Endothelial cell of umbilical vein (primary cell): ENCODE measurements around the gene TOM1L2. TPM values are rescaled to one million over a fixed set of nuclear protein-coding genes. Genes with fewer than 3 reads are reported as not detected.

Experiments used
- BruUV-seq: library from RNA; stranded (reverse); fragments of 400-500 nt; replicated peaks from 2 replicates; lab custom pipeline; 2021; lab: Mats Ljungman, UMichigan
- CTCF ChIA-PET: fragments of 300-600, 350-600 bp; sonication (Branson Sonifier 250); formaldehyde crosslinking; loops from one replicate; lab custom pipeline; 2021; ENCODE audit warnings: antibody characterized with exemption, inconsistent platforms; lab: Charles Lee
- POLR2A ChIA-PET: fragments of 300-600, 350-600 bp; sonication (Branson Sonifier 250); formaldehyde crosslinking; loops from one replicate; lab custom pipeline; 2021; ENCODE audit warnings: antibody characterized with exemption, inconsistent platforms; lab: Charles Lee
- DNase-seq: peaks from one replicate; pipeline ENCODE4 v3.0.0-alpha.2; 2011; ENCODE audit warnings: low read depth, low spot score
- FAIRE-seq: peaks from 2 replicates; lab custom pipeline; 2011; peaks lifted over from hg19 to GRCh38; lab: Jason Lieb, UNC
- H2AFZ ChIP-seq: 2 replicates; pipeline ENCODE4 v1.6.0; 2012; ENCODE audit warnings: low read depth, low read length, control low read depth, inconsistent platforms
- H3K27ac ChIP-seq: 2 replicates; pipeline ENCODE4 v1.5.1; 2011; ENCODE audit warnings: low read depth, mild to moderate bottlenecking, control low read depth, low read length, moderate library complexity; ENCODE audit not compliant: insufficient read depth
- H3K27me3 ChIP-seq, 2 experiments: 2 replicates each; pipeline versions ENCODE4 v1.6.0 to v1.6.1; 2011; ENCODE audit warnings: low read length in 2 of 2, mixed read lengths in 1 of 2; ENCODE audit not compliant: control insufficient read depth in 2 of 2, insufficient read depth in 2 of 2
- H3K36me3 ChIP-seq, 2 experiments: 2 replicates in 1 of 2; 3 replicates in 1 of 2; pipeline ENCODE4 v1.5.1; 2011; ENCODE audit warnings: low read length in 2 of 2, mild to moderate bottlenecking in 1 of 2, moderate library complexity in 1 of 2; ENCODE audit not compliant: control insufficient read depth in 2 of 2, insufficient read depth in 2 of 2; ENCODE audit errors: extremely low read depth in 1 of 2
- H3K4me1 ChIP-seq: 3 replicates; pipeline ENCODE4 v1.5.1; 2011; ENCODE audit warnings: mild to moderate bottlenecking, low read length; ENCODE audit not compliant: control insufficient read depth, insufficient read depth; ENCODE audit errors: extremely low read depth
- H3K4me2 ChIP-seq: 2 replicates; pipeline ENCODE4 v1.6.1; 2011; ENCODE audit warnings: low read length, control low read depth, mixed read lengths; ENCODE audit not compliant: insufficient read depth
- H3K4me3 ChIP-seq, 3 experiments: fragments of 200-600 bp in 1 of 3; sonication (generic), shearing (Covaris generic) in 1 of 3; replicated peaks in 1 of 3; 2 replicates each; pipeline ENCODE4 v1.5.1; 2011 to 2016; ENCODE audit warnings: control low read depth in 3 of 3, low read length in 3 of 3, mild to moderate bottlenecking in 2 of 3, inconsistent platforms in 1 of 3, low read depth in 1 of 3, moderate library complexity in 1 of 3; ENCODE audit not compliant: insufficient read depth in 1 of 3
- H3K79me2 ChIP-seq: 2 replicates; pipeline ENCODE4 v1.6.0; 2012; ENCODE audit warnings: low read length, inconsistent platforms; ENCODE audit not compliant: control insufficient read depth, insufficient read depth
- H3K9ac ChIP-seq: replicated peaks from 2 replicates; pipeline ENCODE3; 2011; ENCODE audit warnings: low read length, control low read depth; ENCODE audit not compliant: insufficient read depth; ENCODE audit errors: extremely low read depth
- H3K9me1 ChIP-seq: replicated peaks from 3 replicates; pipeline ENCODE4 v1.6.0; 2011; ENCODE audit warnings: mild to moderate bottlenecking, low read length; ENCODE audit not compliant: control insufficient read depth, insufficient read depth; ENCODE audit errors: extremely low read depth
- H3K9me3 ChIP-seq: replicated peaks from 2 replicates; pipeline ENCODE4 v1.5.1; 2012; ENCODE audit warnings: low read length, inconsistent platforms; ENCODE audit not compliant: control insufficient read depth, insufficient read depth
- H4K20me1 ChIP-seq: replicated peaks from 2 replicates; pipeline ENCODE3; 2011; ENCODE audit warnings: mild to moderate bottlenecking, low read length; ENCODE audit not compliant: control insufficient read depth, insufficient read depth; ENCODE audit errors: extremely low read depth
- EZH2 ChIP-seq: IDR thresholded peaks from 2 replicates; pipeline ENCODE4 v1.6.1; 2012; ENCODE audit warnings: borderline replicate concordance, low read depth, mild to moderate bottlenecking, moderate library complexity, low read length, inconsistent platforms; ENCODE audit not compliant: severe bottlenecking
- FOS ChIP-seq: IDR thresholded peaks from 2 replicates; pipeline ENCODE4 v1.6.1; 2011; ENCODE audit warnings: mild to moderate bottlenecking, low read length, moderate library complexity, borderline replicate concordance; ENCODE audit not compliant: insufficient read depth
- GATA2 ChIP-seq: IDR thresholded peaks from 2 replicates; pipeline ENCODE4 v1.7.0; 2011; ENCODE audit warnings: low read depth, mild to moderate bottlenecking, moderate library complexity, mixed read lengths, low read length; ENCODE audit not compliant: insufficient read length, insufficient read depth
- JUN ChIP-seq: IDR thresholded peaks from 2 replicates; pipeline ENCODE4 v1.6.1; 2011; ENCODE audit warnings: borderline replicate concordance, low read depth; ENCODE audit not compliant: insufficient read length, insufficient read depth
- MYC ChIP-seq: IDR thresholded peaks from one replicate; pipeline ENCODE4 v1.6.1; 2011; ENCODE audit warnings: mild to moderate bottlenecking, low read depth, low read length
- POLR2A ChIP-seq: IDR thresholded peaks from 2 replicates; pipeline ENCODE4 v1.6.1; 2012; ENCODE audit warnings: low read depth, mild to moderate bottlenecking, control low read depth, low read length
- POLR2AphosphoS5 ChIP-seq: IDR thresholded peaks from 2 replicates; pipeline ENCODE4 v1.6.1; 2012; ENCODE audit warnings: low read depth, mild to moderate bottlenecking, control low read depth, low read length, moderate library complexity; ENCODE audit not compliant: insufficient read depth
- dilution Hi-C: fragments of 300-500 bp; cut with MboI; formaldehyde crosslinking; loops from one replicate; pipeline ENCODE4 v1.15.0; 2019; ENCODE audit warnings: low sequenced_read_pairs; ENCODE audit not compliant: extremely low pct_ligation_motif_present
- intact Hi-C: fragments of 100-400 bp; cut with micrococcal nuclease; formaldehyde crosslinking; loops from one replicate; pipeline ENCODE4 v1.10.0; 2022
- polyA plus RNA-seq, 4 experiments: library from polyadenylated mRNA; depleted of rRNA in 3 of 4; stranded (reverse) in 3 of 4; unstranded in 1 of 4; fragments of >200 nt; gene quantifications; 2 replicates each; pipeline versions ENCODE4 v1.2.1 to v1.2.3, GENCODE V29; 2011 to 2012; ENCODE audit warnings: missing spikeins in 1 of 4
- total RNA-seq: library from RNA; stranded (reverse); gene quantifications from 2 replicates; pipeline ENCODE4 v1.2.3, GENCODE V29; 2021
- TF ChIP-seq, protein P1 (sequence below), 2 donors: IDR thresholded peaks; 1 replicate in 1 of 2; 2 replicates in 1 of 2; pipeline ENCODE4 v1.5.1; 2011; ENCODE audit warnings: low read length in 2 of 2, mild to moderate bottlenecking in 2 of 2, moderate library complexity in 2 of 2, control low read depth in 1 of 2, inconsistent platforms in 1 of 2, low read depth in 1 of 2; ENCODE audit not compliant: insufficient read depth in 1 of 2; ENCODE audit errors: extremely low read depth in 1 of 2
- TF ChIP-seq, protein P2 (sequence below): IDR thresholded peaks from 2 replicates; pipeline ENCODE4 v1.6.1; 2011; ENCODE audit not compliant: insufficient read depth, insufficient read length

The TOM1L2 gene
- total and polyA plus RNA-seq, 2 donors (not counting 3 experiments of a cell fraction or from before 2014, with no cell fraction given) = 31.7 to 37.6 TPM

GRCh38 chr17:17989618-17990017, 17.4 kb upstream of the TOM1L2 start:
- H4K20me1 ChIP-seq = no peaks in the 10 kb centered on the region
- no peaks in the 10 kb centered on the region for H3K79me2 ChIP-seq
- H3K4me1 ChIP-seq = no peaks in the 10 kb centered on the region
- no peak overlapping the region for H2AFZ ChIP-seq
- CTCF ChIA-PET = no interaction called here
- no peak overlapping the region for H3K27ac ChIP-seq
- dilution Hi-C loops (no loop called here), intact Hi-C loops (no loop called here)
- no peaks in the 10 kb centered on the region for H3K9me1 ChIP-seq
- POLR2A ChIA-PET = no interaction called here
- FAIRE-seq (no peak), DNase-seq (no peak)
- H3K9ac ChIP-seq = no peak overlapping the region
- BruUV-seq = no TSS peak
- no peaks in the 10 kb centered on the region for H3K27me3 ChIP-seq
- no peaks in the 10 kb centered on the region for H3K9me3 ChIP-seq
- TF ChIP-seq JUN = no peak
- H3K4me2 ChIP-seq = no peak overlapping the region
- no peaks in the 10 kb centered on the region for H3K36me3 ChIP-seq
- no peak overlapping the region for H3K4me3 ChIP-seq

- TF ChIP-seq JUN (no peak), EZH2 (no peak), POLR2AphosphoS5 (no peak), MYC (no peak), FOS (no peak), GATA2 (no peak), POLR2A (no peak)
- TF ChIP-seq, protein P1, sequence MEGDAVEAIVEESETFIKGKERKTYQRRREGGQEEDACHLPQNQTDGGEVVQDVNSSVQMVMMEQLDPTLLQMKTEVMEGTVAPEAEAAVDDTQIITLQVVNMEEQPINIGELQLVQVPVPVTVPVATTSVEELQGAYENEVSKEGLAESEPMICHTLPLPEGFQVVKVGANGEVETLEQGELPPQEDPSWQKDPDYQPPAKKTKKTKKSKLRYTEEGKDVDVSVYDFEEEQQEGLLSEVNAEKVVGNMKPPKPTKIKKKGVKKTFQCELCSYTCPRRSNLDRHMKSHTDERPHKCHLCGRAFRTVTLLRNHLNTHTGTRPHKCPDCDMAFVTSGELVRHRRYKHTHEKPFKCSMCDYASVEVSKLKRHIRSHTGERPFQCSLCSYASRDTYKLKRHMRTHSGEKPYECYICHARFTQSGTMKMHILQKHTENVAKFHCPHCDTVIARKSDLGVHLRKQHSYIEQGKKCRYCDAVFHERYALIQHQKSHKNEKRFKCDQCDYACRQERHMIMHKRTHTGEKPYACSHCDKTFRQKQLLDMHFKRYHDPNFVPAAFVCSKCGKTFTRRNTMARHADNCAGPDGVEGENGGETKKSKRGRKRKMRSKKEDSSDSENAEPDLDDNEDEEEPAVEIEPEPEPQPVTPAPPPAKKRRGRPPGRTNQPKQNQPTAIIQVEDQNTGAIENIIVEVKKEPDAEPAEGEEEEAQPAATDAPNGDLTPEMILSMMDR (IDR thresholded peaks at IDR 0.05; ENCODE audit: extremely low read depth in 1 of 2, insufficient read depth in 1 of 2, low read depth in 1 of 2, low read length in 2 of 2) = no peak
- TF ChIP-seq, protein P2, sequence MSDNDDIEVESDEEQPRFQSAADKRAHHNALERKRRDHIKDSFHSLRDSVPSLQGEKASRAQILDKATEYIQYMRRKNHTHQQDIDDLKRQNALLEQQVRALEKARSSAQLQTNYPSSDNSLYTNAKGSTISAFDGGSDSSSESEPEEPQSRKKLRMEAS = no peak
- Histone ChIP-seq H3K9ac (no peak overlapping the region), H3K9me3 (no peaks in the 10 kb centered on the region), H3K4me2 (no peak overlapping the region), H3K79me2 (no peaks in the 10 kb centered on the region), H2AFZ (no peak overlapping the region), H3K27ac (no peak overlapping the region), H4K20me1 (no peaks in the 10 kb centered on the region), H3K27me3 (no peaks in the 10 kb centered on the region), H3K4me3 (no peak overlapping the region), H3K4me1 (no peaks in the 10 kb centered on the region), H3K36me3 (no peaks in the 10 kb centered on the region), H3K9me1 (no peaks in the 10 kb centered on the region)
- CTCF ChIA-PET = no interaction called here
- POLR2A ChIA-PET = no interaction called here
- BruUV-seq = no TSS peak
- no peak for FAIRE-seq
- no peak for DNase-seq
- dilution Hi-C loops (no loop called here), intact Hi-C loops (no loop called here)
Measured at GRCh38 chr17:17989081-17989480, 16.9 kb upstream of the TOM1L2 start.
